ENCODE data around the gene MAEA.

Gene MAEA

DNA sequence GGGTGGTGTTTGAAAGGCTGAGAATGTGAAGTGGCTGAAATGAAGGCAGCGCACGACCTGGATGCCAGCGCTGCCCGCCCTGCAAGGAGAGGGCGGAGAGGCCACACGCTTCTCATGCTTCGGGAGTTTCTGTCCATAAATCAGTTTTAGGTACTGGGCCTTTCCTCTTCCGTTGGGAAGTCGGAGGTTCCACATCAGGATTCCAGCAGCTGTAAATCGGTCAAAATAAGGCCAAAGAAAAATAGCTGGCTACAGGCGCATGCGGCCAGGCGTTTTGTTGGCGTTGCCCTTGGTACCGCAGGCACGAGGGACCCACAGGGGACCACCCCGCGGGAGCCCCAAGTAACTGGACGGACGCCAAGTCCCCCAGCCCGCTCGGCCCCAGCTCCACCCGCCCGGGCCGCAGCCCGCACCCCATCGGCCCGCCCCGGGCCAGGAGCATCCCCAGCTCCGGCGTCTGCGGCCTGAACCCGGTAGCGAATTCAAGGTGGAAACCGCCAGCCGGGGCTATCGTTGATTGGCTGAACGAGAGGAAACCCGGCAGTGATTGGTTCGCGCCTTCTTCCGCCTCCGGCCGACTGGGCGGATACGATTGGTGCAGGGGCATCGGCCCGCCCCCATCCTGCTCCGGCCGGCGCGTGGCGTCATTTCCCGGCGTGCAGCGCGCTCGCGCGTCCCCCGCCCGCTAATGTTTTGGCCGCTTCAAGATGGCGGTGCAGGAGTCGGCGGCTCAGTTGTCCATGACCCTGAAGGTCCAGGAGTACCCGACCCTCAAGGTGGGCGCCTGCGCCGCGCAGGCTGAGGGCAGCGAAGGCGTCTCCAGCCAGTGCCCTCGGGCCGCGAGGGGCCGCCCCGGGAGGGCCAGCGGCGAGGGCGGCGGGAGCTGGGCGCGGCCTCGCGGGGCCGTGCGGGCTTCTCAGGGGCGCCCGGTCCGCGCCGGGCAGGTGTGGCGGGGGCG lies at the start of gene MAEA:
TSS of gene MAEA (plus strand) at position 685 of the 958 bp plus-strand sequence. CDS start at position 708, 23 bp downstream.
- peak; percentile 94 for DNase-seq (ENCODE audit: low read depth)

DNA sequence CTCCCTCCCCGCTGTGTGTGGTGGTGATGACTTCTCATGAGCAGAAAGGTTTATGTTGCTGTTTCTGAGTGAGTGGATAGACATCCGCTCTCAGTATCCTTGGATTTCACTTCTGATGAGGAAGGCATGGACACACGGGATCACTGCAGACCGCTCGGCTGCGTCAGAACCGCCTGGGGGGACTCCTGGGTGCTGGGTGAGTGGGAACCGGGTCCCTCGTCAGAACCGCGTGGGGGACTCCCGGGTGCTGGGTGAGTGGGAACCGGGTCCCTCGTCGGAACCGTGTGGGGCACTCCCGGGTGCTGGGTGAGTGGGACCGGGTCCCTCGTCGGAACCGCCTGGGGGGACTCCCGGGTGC lies 49.8 kb upstream of the MAEA start:
- no peak for DNase-seq (ENCODE audit: low read depth)

GRCh38 chr4:1240721-1241465 lies 48.8 kb upstream of the MAEA start:
- no peak for DNase-seq (ENCODE audit: low read depth)

GRCh38 chr4:1241466-1241935 lies 48.2 kb upstream of the MAEA start:
- DNase-seq (ENCODE audit: low read depth), result no peak

DNA sequence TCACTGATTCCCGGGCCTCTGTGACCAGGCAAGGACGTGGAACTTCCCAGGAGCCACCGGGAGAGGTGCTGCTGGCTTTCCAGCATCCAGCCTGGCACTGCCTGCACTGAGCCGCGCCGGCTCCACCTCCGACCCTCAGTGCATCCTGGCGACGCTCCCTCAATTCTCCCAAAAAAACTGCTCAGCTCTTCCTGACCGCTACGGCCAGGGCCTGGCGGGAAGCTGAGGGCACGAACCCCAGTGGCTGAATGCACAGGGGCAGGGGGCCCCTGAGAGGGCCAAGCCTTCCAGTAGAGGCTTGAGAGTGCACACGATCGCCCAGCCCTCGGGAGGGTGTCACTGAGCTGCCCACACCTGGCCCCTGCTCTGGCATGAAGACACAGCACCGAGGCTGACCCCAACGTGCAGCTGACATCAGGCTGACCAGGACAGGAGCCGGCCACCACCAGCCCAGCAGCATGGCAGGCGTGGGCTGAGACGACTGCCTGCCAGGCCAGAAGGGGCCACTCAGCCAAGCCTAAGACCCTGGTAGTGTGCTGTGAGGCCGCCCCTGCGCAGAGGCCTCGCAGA lies 47.7 kb upstream of the MAEA start:
- DNase-seq (ENCODE audit: low read depth), result no peak

DNA sequence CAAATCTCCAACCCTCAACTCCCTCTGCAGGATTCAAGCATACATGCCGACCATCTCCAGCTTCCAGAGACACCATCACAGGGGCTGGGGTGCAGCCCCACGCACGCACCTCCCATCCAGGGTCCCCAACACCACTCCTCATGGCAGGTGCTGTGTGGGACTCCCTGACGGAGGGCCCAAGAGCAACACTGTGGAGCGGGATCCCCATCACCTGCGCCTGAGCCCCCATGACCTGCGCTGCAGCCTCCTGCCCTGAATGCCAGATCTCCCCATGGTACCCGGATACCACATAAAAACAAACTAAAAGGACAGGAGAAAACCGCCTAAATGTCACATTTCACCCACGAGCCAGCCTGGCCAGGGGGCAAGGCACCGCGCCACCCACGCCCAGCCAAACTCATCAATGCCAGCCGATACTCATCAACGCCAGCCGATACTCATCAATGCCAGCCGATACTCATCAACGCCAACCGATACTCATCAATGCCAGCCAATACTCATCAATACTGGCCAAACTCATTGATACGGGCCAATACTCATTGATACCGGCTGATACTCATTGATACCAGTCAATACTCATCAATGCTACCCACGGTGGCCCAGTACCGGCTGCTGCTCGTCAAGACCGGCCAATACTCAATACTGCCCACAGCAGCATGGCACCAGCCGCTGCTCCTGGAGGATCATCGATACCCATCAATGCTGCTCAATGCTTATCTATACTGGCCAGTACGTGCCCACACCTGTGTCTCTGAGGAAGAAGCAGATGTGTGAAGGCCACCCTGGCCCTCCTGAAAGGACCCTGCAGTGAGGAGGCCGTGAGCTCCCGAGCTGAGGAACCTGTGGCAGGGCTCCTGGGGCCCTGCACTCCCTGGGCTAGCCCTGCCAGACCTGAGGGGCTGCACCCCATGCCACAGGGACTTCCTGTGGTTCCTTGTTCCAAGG lies 46.9 kb upstream of the MAEA start:
- no peak for DNase-seq (ENCODE audit: low read depth)

GRCh38 chr4:1243451-1244080 lies 46.1 kb upstream of the MAEA start:
- no peak for DNase-seq (ENCODE audit: low read depth)

GRCh38 chr4:1244081-1244977 lies 45.4 kb upstream of the MAEA start:
- no peak for DNase-seq (ENCODE audit: low read depth)

DNA sequence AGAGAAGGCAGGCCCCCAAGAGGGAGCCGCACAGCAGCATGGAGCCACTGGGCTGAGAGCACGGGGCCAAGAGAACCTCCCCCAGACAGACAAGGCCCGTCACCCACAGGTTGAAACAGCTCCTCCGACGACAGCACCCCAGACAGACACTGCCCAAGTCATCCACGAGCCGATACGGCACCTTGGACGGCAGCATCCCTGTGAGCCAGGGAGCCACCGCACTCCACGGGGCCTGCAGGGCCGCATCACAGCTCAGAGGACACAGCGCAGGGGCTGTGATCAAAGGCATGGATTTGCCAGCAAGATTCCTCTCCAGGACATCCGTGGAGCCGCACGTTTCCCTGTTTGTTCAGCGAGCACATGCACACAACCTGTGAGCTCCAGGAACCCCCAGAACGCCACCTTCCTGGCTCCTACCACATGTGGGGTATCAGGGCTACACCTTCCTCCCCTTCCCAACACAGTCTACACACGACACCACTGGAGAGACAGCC lies 44.7 kb upstream of the MAEA start:
- no peak for DNase-seq (ENCODE audit: low read depth)

DNA sequence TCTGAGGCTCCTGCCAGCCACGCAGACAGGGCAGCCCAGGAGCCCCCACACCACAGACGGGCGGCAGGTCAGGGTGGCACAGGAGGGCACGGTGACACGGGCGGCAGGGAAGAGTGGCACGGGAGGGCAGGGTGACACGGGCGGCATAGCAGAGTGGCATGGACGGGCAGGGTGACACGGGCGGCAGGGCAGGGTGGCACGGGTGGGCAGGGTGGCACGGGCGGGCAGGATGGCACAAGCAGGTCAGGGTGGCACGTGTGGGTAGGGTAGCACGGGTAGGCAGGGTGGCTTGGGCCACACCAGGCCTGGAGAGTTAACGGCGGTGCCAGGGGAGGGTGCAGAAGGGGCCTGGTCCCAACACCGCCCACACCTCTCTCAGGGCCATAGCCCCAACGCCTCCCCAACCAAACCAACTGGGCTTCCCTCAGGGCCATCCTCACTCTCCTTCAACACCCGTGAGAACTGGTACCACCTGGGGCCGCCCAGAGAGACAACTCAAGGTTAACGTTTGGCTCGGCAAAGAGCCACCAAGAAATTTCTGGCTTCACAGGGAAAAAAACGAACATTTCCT lies 44.1 kb upstream of the MAEA start:
- no peak for DNase-seq (ENCODE audit: low read depth)

DNA sequence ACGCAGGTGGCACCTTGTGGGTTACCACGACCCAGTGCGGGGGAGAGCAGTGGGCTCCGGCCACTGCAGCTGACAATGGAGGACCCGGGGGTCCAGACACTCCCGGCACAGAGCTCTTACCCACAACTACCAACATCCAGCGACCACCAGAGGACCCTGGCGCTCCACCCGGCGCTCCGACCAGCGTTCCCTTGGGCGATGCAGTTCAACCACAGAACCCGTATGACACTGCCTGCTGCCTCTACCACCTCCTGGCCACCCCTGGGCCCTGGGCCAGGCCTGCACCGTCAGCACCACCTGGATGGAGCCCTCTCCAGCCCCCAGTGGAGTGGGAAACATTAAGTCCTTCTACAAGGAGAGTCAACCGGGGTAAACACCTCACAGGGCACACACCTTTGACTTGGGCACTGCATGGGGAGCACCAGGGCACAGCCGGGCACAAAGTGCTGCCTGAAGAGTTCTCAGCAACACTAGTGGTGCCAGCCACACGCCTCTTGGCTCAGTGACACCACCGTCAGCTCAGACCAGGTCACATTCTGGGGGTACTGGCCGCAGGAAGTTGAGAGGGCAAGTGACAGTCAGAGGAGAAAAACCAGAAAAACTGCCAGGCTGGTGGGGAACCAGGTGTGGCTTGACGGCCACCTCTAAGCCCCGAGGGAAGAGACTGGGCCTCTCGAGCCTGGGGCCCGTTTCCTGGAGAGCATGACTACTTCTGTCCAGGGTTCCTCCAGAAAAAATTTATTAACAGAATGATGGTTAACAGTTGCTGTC lies 43.4 kb upstream of the MAEA start:
- DNase-seq (ENCODE audit: low read depth), result no peak

GRCh38 chr4:1246901-1247863 lies 42.5 kb upstream of the MAEA start:
- DNase-seq (ENCODE audit: low read depth), result no peak

GRCh38 chr4:1247864-1248244 lies 41.8 kb upstream of the MAEA start:
- DNase-seq (ENCODE audit: low read depth), result no peak

DNA sequence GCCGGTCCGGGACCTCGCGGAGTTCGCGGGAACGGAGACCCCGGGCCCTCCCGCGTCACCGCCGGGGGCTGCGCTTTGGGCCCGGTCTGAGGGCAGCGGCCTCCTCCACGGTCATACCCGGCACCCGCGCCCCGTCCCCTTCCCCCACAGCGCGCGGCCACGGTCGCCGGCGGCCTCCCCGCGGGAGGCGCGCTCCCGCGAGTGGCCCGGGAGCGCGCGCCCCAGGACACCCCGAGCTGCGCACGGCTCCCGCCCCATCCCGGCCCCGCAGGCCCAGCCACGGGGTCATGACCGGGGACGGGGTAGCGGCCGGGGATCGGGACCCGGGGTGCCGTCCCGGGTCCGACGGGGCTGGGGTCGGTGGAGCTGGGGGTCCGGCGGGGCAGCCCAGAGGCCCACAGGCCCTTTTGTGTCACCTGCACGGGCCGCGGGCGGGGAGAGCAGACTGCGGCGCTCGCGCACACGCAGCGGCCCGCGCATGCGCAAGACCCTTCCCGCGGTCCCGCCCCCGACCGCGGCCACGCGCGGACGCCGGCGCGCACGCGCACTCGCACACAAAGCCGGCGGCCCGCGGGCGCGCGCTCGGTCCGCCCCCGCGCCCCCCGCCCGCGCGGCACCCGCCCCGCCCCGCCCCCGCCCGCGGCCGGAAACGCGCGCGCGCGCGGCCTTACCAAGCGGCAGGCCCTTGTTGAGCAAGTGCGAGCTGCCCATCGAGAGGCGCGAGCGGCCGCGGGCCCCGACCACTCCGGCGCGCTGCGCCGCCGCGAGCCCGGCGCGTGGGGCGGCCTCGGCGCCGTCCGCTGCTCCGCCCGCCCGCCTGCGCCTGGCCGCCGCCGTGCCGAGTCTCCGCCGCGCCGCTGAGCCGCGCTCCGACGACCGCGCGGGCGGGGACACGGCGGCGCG lies 41.2 kb upstream of the MAEA start, which contains the start of gene CTBP1:
TSS of gene CTBP1 (minus strand) at position 886 of the 903 bp plus-strand sequence. CDS start 7,799 bp downstream, outside the sequence.
- DNase-seq (ENCODE audit: low read depth), result peak; percentile 68

DNA sequence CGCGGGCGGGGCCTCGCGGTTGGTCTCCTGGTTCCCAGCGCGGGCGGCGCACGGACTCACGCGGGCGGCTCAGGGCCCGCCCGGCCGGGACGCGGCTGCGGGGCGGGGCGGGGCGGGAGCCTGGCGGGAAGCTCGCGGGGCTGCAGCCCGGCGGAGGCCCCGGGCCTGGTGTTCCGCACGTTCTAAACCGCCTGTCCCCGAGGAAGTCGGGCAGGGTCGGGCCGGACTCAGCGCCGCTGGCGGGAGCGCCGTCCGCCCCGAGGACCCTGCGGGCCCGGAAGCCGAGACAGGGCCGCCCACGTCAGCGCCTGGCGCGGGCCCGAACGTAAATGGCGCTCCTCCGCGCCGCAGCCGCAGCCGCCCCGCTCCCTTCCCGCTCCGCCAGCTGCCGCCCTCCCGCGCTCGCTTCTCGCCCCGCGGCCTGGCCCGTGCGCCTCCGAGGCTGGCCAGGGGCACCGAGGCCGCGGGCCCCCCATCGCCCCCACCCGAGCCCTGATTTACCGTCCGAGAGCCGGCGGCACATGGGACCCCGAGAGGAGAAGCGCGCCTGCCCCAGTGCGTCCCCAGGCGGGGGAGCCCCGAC lies 40.5 kb upstream of the MAEA start:
- peak; percentile 74 for DNase-seq (ENCODE audit: low read depth)

Measured in GM04504 (cell line).